ENCODE data around the gene TCF4. TPM values are rescaled to one million over a fixed set of nuclear protein-coding genes. Genes with fewer than 3 reads are reported as not detected.

Gene TCF4
- total RNA-seq (ENCODE audit: low replicate concordance) = 73.6 and 148 TPM in 2 replicates

DNA sequence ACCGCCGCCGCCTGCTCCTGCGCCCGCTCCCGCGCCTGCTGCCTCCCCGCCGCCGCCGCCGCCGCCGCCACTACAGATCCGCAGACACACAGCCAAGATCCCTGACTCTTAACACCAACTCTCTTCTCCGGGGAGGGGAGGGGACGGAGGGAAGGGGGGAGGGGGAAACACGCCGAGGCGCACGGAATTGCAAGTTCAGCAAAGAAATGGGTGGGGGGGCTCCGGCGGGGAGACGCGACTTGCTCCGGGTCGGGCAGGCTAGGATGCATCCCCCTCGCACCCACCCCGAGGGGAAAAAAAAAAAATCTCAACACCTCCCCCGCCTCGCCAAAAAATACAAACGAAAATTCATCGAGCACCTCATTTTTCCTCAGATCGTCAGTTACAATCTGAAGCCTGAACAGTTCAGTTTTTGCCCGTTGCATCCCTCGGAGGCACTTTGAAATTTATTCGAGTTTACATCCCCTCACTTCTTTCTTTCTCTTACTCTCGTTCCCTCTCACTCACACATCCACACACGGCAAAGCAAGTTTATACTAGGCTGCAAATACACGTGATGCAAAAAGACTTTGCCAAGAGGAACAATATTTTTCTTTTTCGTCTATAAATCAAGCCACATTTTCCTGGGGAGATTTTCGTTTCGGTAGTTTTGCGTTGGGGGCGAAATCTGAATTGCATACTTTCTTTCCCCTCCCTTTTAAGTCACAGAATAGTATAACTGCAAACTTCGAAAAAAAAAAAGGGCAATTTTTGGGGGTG lies at the start of gene TCF4:
TSS of gene TCF4 (minus strand) at position 82 of the 759 bp plus-strand sequence. CDS start 1,076 bp downstream, outside the sequence.

Data from smooth muscle cell of the coronary artery (primary cell).